HG03097 (cell line): ENCODE results near the gene UNC119B.

Experiments used
- ATAC-seq: cut with Tn5 transposase; IDR thresholded peaks from one replicate; pipeline ENCODE4 v1.9.1; 2021; ENCODE audit not compliant: unreplicated experiment, low FRiP score

UNC119B gene

GRCh38 chr12:120738252-120739030, 28.2 kb downstream of the UNC119B start:
- no peak for ATAC-seq

GRCh38 chr12:120739031-120739762, 28.9 kb downstream of the UNC119B start:
- no peak for ATAC-seq

GRCh38 chr12:120739821-120740613, 29.8 kb downstream of the UNC119B start:
- ATAC-seq = no peak

- no peak for ATAC-seq
Observed at GRCh38 chr12:120740871-120741270, 30.6 kb downstream of the UNC119B start.

GRCh38 chr12:120741476-120742421, 31.5 kb downstream of the UNC119B start:
- ATAC-seq = no peak

GRCh38 chr12:120744922-120745493, 34.8 kb downstream of the UNC119B start:
- no peak for ATAC-seq

- ATAC-seq = no peak
Observed at GRCh38 chr12:120748242-120748641, 38.0 kb downstream of the UNC119B start.

- ATAC-seq = no peak
Observed at GRCh38 chr12:120749256-120749655, 39.0 kb downstream of the UNC119B start.

GRCh38 chr12:120750806-120751205, 40.5 kb downstream of the UNC119B start:
- no peak for ATAC-seq

GRCh38 chr12:120751389-120751788, 41.1 kb downstream of the UNC119B start:
- ATAC-seq = no peak

- no peak for ATAC-seq
Observed at GRCh38 chr12:120754792-120755191, 44.5 kb downstream of the UNC119B start.

- no peak for ATAC-seq
Observed at GRCh38 chr12:120755269-120755668, 45.0 kb downstream of the UNC119B start.

- no peak for ATAC-seq
Observed at GRCh38 chr12:120757226-120757742, 47.0 kb downstream of the UNC119B start.

- ATAC-seq = no peak
Observed at GRCh38 chr12:120757949-120758348, 47.7 kb downstream of the UNC119B start.

- no peak for ATAC-seq
Observed at GRCh38 chr12:120758798-120759590, 48.7 kb downstream of the UNC119B start.

- no peak for ATAC-seq
Observed at GRCh38 chr12:120759591-120760348, 49.5 kb downstream of the UNC119B start.

GRCh38 chr12:120760349-120761254, 50.3 kb downstream of the UNC119B start:
- ATAC-seq = no peak
